Left renal pelvis (tissue), 4 donors: Measurements from ENCODE around the gene CCZ1B. TPM values are rescaled to one million over a fixed set of nuclear protein-coding genes. Genes with fewer than 3 reads are reported as not detected.
"Not testable (repeated sequence)": the region's sequence is repeated elsewhere in the genome, so short reads cannot be mapped to it uniquely, and the experiment has no call there.

Experiments
- DNase-seq, 4 donors: peaks; one replicate each; pipeline ENCODE4 v3.0.0-alpha.2; 2013; ENCODE audit warnings: low read depth in 4 of 4, low spot score in 3 of 4
- polyA plus RNA-seq, 4 donors: library from polyadenylated mRNA; unstranded; fragments of 120-200 nt; gene quantifications; one replicate each; pipeline ENCODE4 v1.2.1, GENCODE V29; 2013; ENCODE audit not compliant: insufficient read length in 4 of 4

Gene CCZ1B
- polyA plus RNA-seq, 4 donors: 60.9 to 98.7 (median 64.3) TPM

DNA sequence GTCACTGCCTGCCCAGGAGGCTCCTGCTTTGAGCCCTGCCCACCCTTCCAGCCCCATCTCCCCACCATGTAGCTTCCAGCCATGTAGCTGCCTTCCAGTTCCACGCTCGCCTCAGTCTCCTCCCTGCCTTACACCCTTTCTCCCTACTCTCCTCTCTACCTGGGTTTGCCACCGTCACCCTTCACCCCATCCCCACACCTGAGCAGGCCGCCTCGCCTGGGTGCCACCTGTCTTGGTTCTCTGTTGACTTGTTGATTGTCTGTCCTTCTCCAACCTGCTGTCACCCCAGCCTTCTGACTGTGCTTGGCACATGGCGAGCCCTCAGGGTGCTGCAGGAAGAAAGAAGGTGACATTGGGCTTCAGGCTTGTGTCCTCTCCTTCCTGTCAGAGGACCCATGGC, 75.9 kb downstream of the CCZ1B start:
- not testable (repeated sequence) for DNase-seq

- not testable (repeated sequence) for DNase-seq
Measured at GRCh38 chr7:6749335-6749734, 76.7 kb downstream of the CCZ1B start.

Other genes with a start within 250 kb of the CCZ1B start
- gene ZDHHC4, start 248.8 kb downstream of the CCZ1B start, polyA plus RNA-seq: 10 to 100 TPM; 58.3 to 94.5 (median 78.9) TPM
- 10 to 100 TPM; 28.1 to 51.4 (median 35.5) TPM for gene INTS15, start 236.3 kb downstream of the CCZ1B start, polyA plus RNA-seq
- 10 to 100 TPM; 14.8 to 17.8 (median 15.6) TPM for gene ZNF853, start 210.7 kb downstream of the CCZ1B start, polyA plus RNA-seq
- gene ZNF316, start 189.0 kb downstream of the CCZ1B start, polyA plus RNA-seq: 10 to 100 TPM; 30.6 to 65.8 (median 41.4) TPM
- gene ZNF12, start 119.3 kb downstream of the CCZ1B start, polyA plus RNA-seq: 10 to 100 TPM; 37.3 to 50.4 (median 39.5) TPM
- gene RSPH10B2, start 72.2 kb downstream of the CCZ1B start, polyA plus RNA-seq: 1 to 10 TPM in 2 of 4 donors, under 1 TPM in 2; 0.10 to 2.0 (median 1.0) TPM